Measurements from ENCODE around the gene NEURL4. TPM values are rescaled to one million over a fixed set of nuclear protein-coding genes. Genes with fewer than 3 reads are reported as not detected.

NEURL4 gene
- total RNA-seq, 2 experiments from 2014 or later, result 59.2 to 59.4 TPM

Other genes with a start within 250 kb of the NEURL4 start
- gene CLEC10A, start 249.1 kb downstream of the NEURL4 start, total RNA-seq, result not detected
- not detected for gene ASGR2, start 214.5 kb downstream of the NEURL4 start, total RNA-seq
- gene ASGR1, start 150.0 kb downstream of the NEURL4 start, total RNA-seq, result 1 to 10 TPM in 1 of 2 experiments, under 1 TPM in 1; 0.65 to 1.3 TPM
- gene DLG4, start 109.5 kb downstream of the NEURL4 start, total RNA-seq, result 1 to 10 TPM; 4.5 to 4.6 TPM
- gene ACADVL, start 109.4 kb downstream of the NEURL4 start, total RNA-seq, result 100 to 1,000 TPM; 254 to 269 TPM
- gene DVL2, start 94.8 kb downstream of the NEURL4 start, total RNA-seq, result 10 to 100 TPM; 64.4 to 68.9 TPM
- gene PHF23, start 89.9 kb downstream of the NEURL4 start, total RNA-seq, result 10 to 100 TPM; 40.7 to 43.7 TPM
- gene GABARAP, start 86.9 kb downstream of the NEURL4 start, total RNA-seq, result 100 to 1,000 TPM; 131 to 135 TPM
- gene CTDNEP1, start 77.6 kb downstream of the NEURL4 start, total RNA-seq, result 100 to 1,000 TPM; 202 to 207 TPM
- 100 to 1,000 TPM; 107 to 110 TPM for gene ELP5, start 77.1 kb downstream of the NEURL4 start, total RNA-seq
- gene CLDN7, start 66.9 kb downstream of the NEURL4 start, total RNA-seq, result 1 to 10 TPM; 1.2 to 1.5 TPM
- gene SLC2A4, start 47.6 kb downstream of the NEURL4 start, total RNA-seq, result under 1 TPM; 0.11 to 0.34 TPM
- gene YBX2, start 34.7 kb downstream of the NEURL4 start, total RNA-seq, result under 1 TPM; 0.10 to 0.55 TPM
- gene EIF5A, start 21.7 kb downstream of the NEURL4 start, total RNA-seq, result 1,000 to 10,000 TPM; 1,619 to 1,670 TPM
- 10 to 100 TPM; 68.8 to 69.5 TPM for gene GPS2, start 14.0 kb downstream of the NEURL4 start, total RNA-seq
- 100 to 1,000 TPM; 234 to 241 TPM for gene ACAP1, start 7.2 kb upstream of the NEURL4 start, total RNA-seq
- gene KCTD11, start 22.8 kb upstream of the NEURL4 start, total RNA-seq, result 1 to 10 TPM; 6.4 to 7.2 TPM
- not detected for gene TMEM95, start 25.8 kb upstream of the NEURL4 start, total RNA-seq
- 1 to 10 TPM; 4.6 to 5.6 TPM for gene TNK1, start 51.8 kb upstream of the NEURL4 start, total RNA-seq
- 10 to 100 TPM; 70.8 to 74.4 TPM for gene PLSCR3, start 65.2 kb upstream of the NEURL4 start, total RNA-seq
- gene TMEM256, start 74.8 kb upstream of the NEURL4 start, total RNA-seq, result 10 to 100 TPM; 50.1 to 51.6 TPM
- 1 to 10 TPM; 6.6 to 7.9 TPM for gene NLGN2, start 78.5 kb upstream of the NEURL4 start, total RNA-seq
- gene SPEM1, start 91.0 kb upstream of the NEURL4 start, total RNA-seq, result not detected
- not detected for gene SPEM2, start 96.3 kb upstream of the NEURL4 start, total RNA-seq
- gene SPEM3, start 99.5 kb upstream of the NEURL4 start, total RNA-seq, result not detected
- gene TMEM102, start 106.1 kb upstream of the NEURL4 start, total RNA-seq, result 10 to 100 TPM; 11.2 to 12.6 TPM
- gene FGF11, start 110.2 kb upstream of the NEURL4 start, total RNA-seq, result 1 to 10 TPM; 2.0 to 2.1 TPM
- 1 to 10 TPM; 7.2 to 7.8 TPM for gene CHRNB1, start 115.7 kb upstream of the NEURL4 start, total RNA-seq
- 10 to 100 TPM; 17.6 to 17.7 TPM for gene ZBTB4, start 150.3 kb upstream of the NEURL4 start, total RNA-seq
- not detected for gene SLC35G6, start 152.1 kb upstream of the NEURL4 start, total RNA-seq
- 100 to 1,000 TPM; 195 to 198 TPM for gene POLR2A, start 155.0 kb upstream of the NEURL4 start, total RNA-seq
- 10 to 100 TPM; 13.3 to 14.4 TPM for gene TNFSF12, start 219.7 kb upstream of the NEURL4 start, total RNA-seq
- gene TNFSF13, start 229.4 kb upstream of the NEURL4 start, total RNA-seq, result 1 to 10 TPM; 1.0 to 1.1 TPM
- 100 to 1,000 TPM; 112 to 116 TPM for gene SENP3, start 232.6 kb upstream of the NEURL4 start, total RNA-seq

Measured in activated CD8-positive, alpha-beta memory T cell treated with anti-CD3 and anti-CD28 coated beads for 36 hours (primary cell).